ENCODE measurements around the gene IFFO2.

The IFFO2 gene

DNA sequence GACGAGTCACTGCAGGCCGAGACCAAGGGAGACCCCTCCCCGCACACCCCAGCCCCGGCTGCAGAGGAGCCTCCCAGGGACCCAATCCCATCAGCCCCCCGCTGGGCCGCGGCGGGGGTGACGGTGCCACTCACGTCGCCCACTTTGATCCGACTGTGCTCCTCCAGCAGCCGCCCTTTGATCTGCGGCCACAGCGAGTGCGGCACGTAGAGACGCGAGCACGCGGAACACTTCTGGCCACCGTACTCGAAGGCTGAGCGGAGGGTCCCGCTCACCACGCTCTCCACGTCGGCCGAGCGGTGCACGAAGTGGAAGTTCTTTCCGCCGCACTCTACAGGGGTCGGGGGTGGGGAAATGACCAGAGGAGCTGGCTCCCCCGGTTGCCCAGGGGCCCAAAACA, 79.2 kb downstream of the IFFO2 start:
- no peak overlapping the region for H3K4me3 ChIP-seq (ENCODE audit: low read length)
- no peak for DNase-seq (ENCODE audit: low read depth)
- TF ChIP-seq CTCF (conservative IDR thresholded peaks at IDR 0.05; ENCODE audit: low read depth, low read length) = no peak

DNA sequence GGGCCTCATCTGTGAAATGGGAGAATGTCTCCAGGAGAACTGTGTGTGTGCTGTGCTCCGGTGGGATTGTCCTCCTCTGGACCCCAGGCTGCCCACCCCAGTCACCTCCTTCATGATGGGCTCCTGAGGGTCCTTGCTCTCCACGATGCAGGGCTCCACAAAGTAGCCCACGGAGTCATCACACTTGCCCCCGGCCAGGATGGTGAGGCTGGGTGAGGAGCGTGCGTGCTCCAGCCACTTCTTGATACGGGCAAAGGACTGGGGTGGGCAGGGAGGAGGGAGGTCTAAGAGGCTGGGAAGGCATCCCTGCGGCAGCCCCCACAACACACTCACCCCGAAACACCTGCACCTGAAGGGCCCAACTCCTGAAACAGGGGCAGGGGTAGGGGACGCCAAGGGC, 80.3 kb downstream of the IFFO2 start:
- DNase-seq (ENCODE audit: low read depth) = no peak
- no peak for TF ChIP-seq CTCF (conservative IDR thresholded peaks at IDR 0.05; ENCODE audit: low read depth, low read length)

GRCh38 chr1:18875796-18876128, 80.7 kb downstream of the IFFO2 start:
- DNase-seq (ENCODE audit: low read depth) = no peak
- no peak for TF ChIP-seq CTCF (conservative IDR thresholded peaks at IDR 0.05; ENCODE audit: low read depth, low read length)
- H3K4me3 ChIP-seq (ENCODE audit: low read length) = no peak overlapping the region

More for the DNA sequence above, 80.3 kb downstream of the IFFO2 start:
- no peak overlapping the region for H3K4me3 ChIP-seq (ENCODE audit: low read length)

- H3K4me3 ChIP-seq (ENCODE audit: low read length) = no peak overlapping the region
Measured at GRCh38 chr1:18875107-18875795, 81.2 kb downstream of the IFFO2 start.

DNA sequence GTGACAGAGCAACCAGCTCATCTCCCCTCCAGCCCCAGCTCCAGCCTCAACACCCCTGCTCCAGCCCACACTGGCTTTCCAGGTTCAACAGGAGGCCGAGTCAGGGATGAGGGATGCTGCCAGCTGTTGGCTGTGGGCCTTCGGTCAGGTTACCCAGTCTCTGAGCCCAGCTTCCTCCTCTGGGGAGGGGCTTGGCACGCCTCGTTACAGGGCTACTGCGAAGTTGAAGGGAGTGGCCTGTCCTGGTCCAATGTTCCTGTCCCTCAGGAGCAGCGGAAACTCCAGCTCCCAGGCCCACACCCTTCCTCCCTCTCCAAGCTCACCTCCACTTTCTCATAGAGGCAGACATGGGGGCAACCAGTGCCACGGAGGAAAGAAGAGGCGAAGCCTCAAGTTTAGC, 81.9 kb downstream of the IFFO2 start:
- DNase-seq (ENCODE audit: low read depth) = no peak
- H3K4me3 ChIP-seq (ENCODE audit: low read length) = no peak overlapping the region
- TF ChIP-seq CTCF (conservative IDR thresholded peaks at IDR 0.05; ENCODE audit: low read depth, low read length) = no peak

More at GRCh38 chr1:18875107-18875795, 81.2 kb downstream of the IFFO2 start:
- peak; percentile 49 for DNase-seq (ENCODE audit: low read depth)
- TF ChIP-seq CTCF (conservative IDR thresholded peaks at IDR 0.05; ENCODE audit: low read depth, low read length) = peak; percentile 89

DNA sequence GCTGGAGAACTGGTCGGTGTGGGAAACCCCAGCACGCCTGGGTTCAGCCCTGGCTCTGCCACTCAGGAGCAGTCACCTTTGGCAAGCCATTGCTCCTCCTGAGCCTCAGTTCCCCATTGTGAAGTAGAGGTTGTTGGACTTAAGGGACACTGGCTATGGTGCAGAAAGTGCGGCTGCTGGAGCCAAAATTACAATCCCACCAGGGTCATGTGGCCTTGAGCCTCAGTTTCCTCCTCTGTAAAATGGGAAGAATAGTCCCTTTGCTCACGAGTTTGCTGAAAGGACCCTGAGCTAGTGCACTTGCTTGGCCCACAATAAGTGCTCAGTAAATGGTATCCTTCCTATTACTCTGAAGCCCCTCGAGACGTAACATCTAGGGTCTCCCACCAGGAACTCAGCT, 82.4 kb downstream of the IFFO2 start:
- no peak for TF ChIP-seq CTCF (conservative IDR thresholded peaks at IDR 0.05; ENCODE audit: low read depth, low read length)
- no peak overlapping the region for H3K4me3 ChIP-seq (ENCODE audit: low read length)
- DNase-seq (ENCODE audit: low read depth) = no peak

DNA sequence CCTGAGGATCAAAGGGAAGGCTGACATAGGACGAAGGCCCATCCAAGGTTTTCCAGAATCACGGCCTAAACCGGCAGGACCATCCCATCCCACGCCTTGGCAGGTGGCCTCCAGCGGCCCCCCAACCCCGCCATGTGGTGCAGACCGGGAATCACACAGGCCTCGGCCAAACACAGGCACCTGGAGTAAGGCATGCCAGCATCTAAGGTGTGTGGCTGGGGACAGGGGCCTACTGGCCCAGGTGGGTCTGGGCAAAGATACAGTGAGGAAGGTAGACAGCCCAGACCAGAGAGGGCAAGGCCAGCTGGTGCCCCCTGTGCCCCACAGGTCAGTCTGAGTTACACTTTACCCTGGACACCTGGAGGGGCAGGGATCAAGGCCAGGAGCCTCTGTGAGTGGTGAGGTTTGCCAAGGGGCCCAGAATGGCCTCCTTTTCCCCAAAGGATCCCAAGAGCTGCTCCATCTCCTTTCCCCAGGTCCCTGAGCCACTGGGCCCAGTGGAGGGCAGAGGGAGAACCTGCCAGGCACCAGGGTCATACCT, 84.3 kb downstream of the IFFO2 start:
- DNase-seq (ENCODE audit: low read depth) = no peak
- no peak overlapping the region for H3K4me3 ChIP-seq (ENCODE audit: low read length)
- TF ChIP-seq CTCF (conservative IDR thresholded peaks at IDR 0.05; ENCODE audit: low read depth, low read length) = no peak
